MCF 10A (cell line): ENCODE measurements around the gene RELB. TPM values are rescaled to one million over a fixed set of nuclear protein-coding genes. Genes with fewer than 3 reads are reported as not detected.

Experiments used
- BruUV-seq: library from RNA; stranded (reverse); fragments of 400-500 nt; replicated peaks from 2 replicates; lab custom pipeline; 2021; lab: Mats Ljungman, UMichigan
- CTCF ChIA-PET: fragments of 300-600 bp; sonication (Branson Sonifier 250); formaldehyde crosslinking; extraction: SDS; loops from one replicate; lab custom pipeline; 2021; ENCODE audit warnings: antibody characterized with exemption, inconsistent platforms; lab: Yijun Ruan, JAX
- POLR2A ChIA-PET: fragments of 300-600, 350-650 bp; sonication (Branson Sonifier 250); formaldehyde crosslinking; extraction: SDS; loops from one replicate; lab custom pipeline; 2020; ENCODE audit warnings: antibody characterized with exemption, inconsistent platforms; lab: Yijun Ruan, JAX
- DNase-seq: peaks from one replicate; pipeline ENCODE4 v3.0.0-alpha.2; 2018; ENCODE audit not compliant: unreplicated experiment
- H3K27ac Mint-ChIP-seq: one replicate; pipeline ENCODE4 v1.8.0; 2022; ENCODE audit warnings: mild to moderate bottlenecking, low read depth, mixed read lengths; ENCODE audit not compliant: unreplicated experiment
- H3K27me3 Mint-ChIP-seq: one replicate; pipeline ENCODE4 v1.8.0; 2022; ENCODE audit warnings: mixed read lengths; ENCODE audit not compliant: insufficient read depth, unreplicated experiment
- H3K36me3 Mint-ChIP-seq: one replicate; pipeline ENCODE4 v1.8.0; 2022; ENCODE audit warnings: mild to moderate bottlenecking, moderate library complexity, mixed read lengths; ENCODE audit not compliant: insufficient read depth, unreplicated experiment
- H3K4me1 Mint-ChIP-seq: one replicate; pipeline ENCODE4 v1.8.0; 2022; ENCODE audit warnings: mixed read lengths; ENCODE audit not compliant: insufficient read depth, unreplicated experiment
- H3K4me3 Mint-ChIP-seq: one replicate; pipeline ENCODE4 v1.8.0; 2022; ENCODE audit warnings: mild to moderate bottlenecking, moderate library complexity, mixed read lengths; ENCODE audit not compliant: unreplicated experiment
- H3K9me3 Mint-ChIP-seq: one replicate; pipeline ENCODE4 v1.8.0; 2022; ENCODE audit warnings: mixed read lengths; ENCODE audit not compliant: unreplicated experiment
- CTCF ChIP-seq: fragments of 200-600 bp; IDR thresholded peaks from one replicate; pipeline ENCODE4 v1.8.0; 2022; ENCODE audit warnings: antibody characterized with exemption, mild to moderate bottlenecking; ENCODE audit not compliant: unreplicated experiment
- intact Hi-C: fragments of 100-400 bp; cut with micrococcal nuclease; formaldehyde crosslinking; loops from 2 replicates; pipeline ENCODE4 v1.14.1; 2022
- total RNA-seq: library from RNA; stranded (reverse); gene quantifications from 2 replicates; pipeline ENCODE4 v1.2.3, GENCODE V29; 2022

Gene RELB
- total RNA-seq, 1 experiment from 2014 or later: 39.8 TPM

GRCh38 chr19:45063851-45064801, 62.9 kb downstream of the RELB start:
- BruUV-seq: no TSS peak
- H3K27ac Mint-ChIP-seq: no peak overlapping the region

GRCh38 chr19:45066921-45067661, 65.8 kb downstream of the RELB start:
- intact Hi-C loops: no loop called here
- no peaks in the 10 kb centered on the region for H3K27me3 Mint-ChIP-seq
- no peak for DNase-seq
- BruUV-seq: no TSS peak
- H3K9me3 Mint-ChIP-seq: no peaks in the 10 kb centered on the region
- peaks cover 79% of the 10 kb centered on the region for H3K36me3 Mint-ChIP-seq
- no peak overlapping the region for H3K27ac Mint-ChIP-seq
- H3K4me3 Mint-ChIP-seq: no peak overlapping the region
- no peak for TF ChIP-seq CTCF
- ChIA-PET POLR2A (interaction anchor here (0.6 to 1.3 kb wide), 2 partner anchors 12 to 29 kb away, joined by 4 to 6 read pairs; partner anchors contain the start of gene GEMIN7), CTCF (interaction anchor here (1.5 kb wide), 1 partner anchor 7 kb away, joined by 4 read pairs; no protein-coding TSS in a partner anchor)
- no peaks in the 10 kb centered on the region for H3K4me1 Mint-ChIP-seq

More at GRCh38 chr19:45063851-45064801, 62.9 kb downstream of the RELB start:
- CTCF ChIA-PET: interaction anchor here (0.6 kb wide), 2 partner anchors 25 to 97 kb away, joined by 3 to 5 read pairs; no protein-coding TSS in a partner anchor
- DNase-seq: no peak
- no peak for TF ChIP-seq CTCF
- Mint-ChIP-seq H3K4me1 (peaks cover 10% of the 10 kb centered on the region), H3K27me3 (no peaks in the 10 kb centered on the region), H3K4me3 (no peak overlapping the region), H3K36me3 (peaks cover 80% of the 10 kb centered on the region), H3K9me3 (no peaks in the 10 kb centered on the region)
- intact Hi-C loops: no loop called here
- POLR2A ChIA-PET: no interaction called here

- ChIA-PET POLR2A (interaction anchor here (1.0 kb wide), 1 partner anchor 26 kb away, joined by 3 read pairs; no protein-coding TSS in a partner anchor), CTCF (interaction anchor here (1.5 kb wide), 1 partner anchor 8 kb away, joined by 4 read pairs; no protein-coding TSS in a partner anchor)
- Mint-ChIP-seq H3K4me3 (no peak overlapping the region), H3K4me1 (no peaks in the 10 kb centered on the region), H3K9me3 (no peaks in the 10 kb centered on the region), H3K36me3 (peaks cover 78% of the 10 kb centered on the region), H3K27me3 (no peaks in the 10 kb centered on the region), H3K27ac (no peak overlapping the region)
- BruUV-seq: no TSS peak
- intact Hi-C loops: no loop called here
- no peak for DNase-seq
- TF ChIP-seq CTCF: no peak
Measured at GRCh38 chr19:45068041-45068440, 66.8 kb downstream of the RELB start.
